GM19099 (cell line): Measurements from ENCODE around the gene PCDH9.

ENCODE experiments used
- POLR2A ChIP-seq: IDR thresholded peaks from 3 replicates; pipeline ENCODE4 v1.6.1; 2011; ENCODE audit warnings: low read depth; ENCODE audit not compliant: insufficient read length; ENCODE audit errors: extremely low read depth

The PCDH9 gene

GRCh38 chr13:66312312-66313087 lies 917.6 kb downstream of the PCDH9 start:
- TF ChIP-seq POLR2A: no peak

DNA sequence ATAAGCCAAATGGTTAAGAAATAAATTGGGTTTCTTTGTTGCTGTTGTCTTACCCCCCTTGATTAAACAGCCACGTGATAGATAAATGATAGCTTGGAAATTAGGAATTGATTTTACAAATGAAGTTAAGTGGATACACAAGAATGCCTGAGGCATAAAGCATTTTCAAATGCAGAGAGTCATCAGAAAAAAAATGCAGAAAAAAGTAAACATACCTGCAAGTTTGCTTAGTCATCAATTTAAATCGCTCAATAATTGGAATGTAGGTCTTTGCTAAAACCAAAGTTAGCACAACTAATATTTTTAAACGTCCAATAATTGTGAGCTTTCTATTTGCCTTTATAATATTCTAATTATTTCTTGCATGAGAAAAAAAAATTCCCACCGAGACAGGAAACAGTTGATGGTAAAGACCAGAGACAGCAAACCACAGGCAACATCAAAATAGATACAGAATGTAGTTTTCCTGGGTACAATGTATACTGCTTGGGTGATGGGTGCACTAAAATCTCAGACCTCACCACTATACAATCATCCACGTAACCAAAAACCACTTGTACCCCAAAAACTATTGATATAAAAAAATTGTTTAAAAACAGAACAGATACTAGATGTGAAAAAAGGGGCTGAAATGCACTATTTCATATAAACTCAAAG lies 924.0 kb downstream of the PCDH9 start:
- no peak for TF ChIP-seq POLR2A

DNA sequence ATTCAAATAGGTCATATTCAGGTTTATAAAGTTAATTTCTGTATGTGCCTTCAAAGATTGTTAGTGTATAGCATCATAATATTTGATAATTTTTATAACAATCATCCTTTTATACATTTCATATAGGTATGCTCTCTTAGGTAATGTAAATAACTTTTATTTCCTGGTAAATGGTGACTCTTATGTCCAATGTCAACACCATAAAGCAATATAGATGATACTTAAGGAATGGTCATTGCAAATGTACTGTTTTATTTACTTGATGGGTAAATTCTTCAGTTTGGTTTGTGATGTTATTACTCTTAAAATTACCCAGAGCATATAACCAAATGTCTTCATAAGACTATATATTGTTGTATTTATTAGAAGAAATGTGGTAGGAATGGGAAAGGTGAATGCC lies 928.7 kb downstream of the PCDH9 start:
- TF ChIP-seq POLR2A: no peak

DNA sequence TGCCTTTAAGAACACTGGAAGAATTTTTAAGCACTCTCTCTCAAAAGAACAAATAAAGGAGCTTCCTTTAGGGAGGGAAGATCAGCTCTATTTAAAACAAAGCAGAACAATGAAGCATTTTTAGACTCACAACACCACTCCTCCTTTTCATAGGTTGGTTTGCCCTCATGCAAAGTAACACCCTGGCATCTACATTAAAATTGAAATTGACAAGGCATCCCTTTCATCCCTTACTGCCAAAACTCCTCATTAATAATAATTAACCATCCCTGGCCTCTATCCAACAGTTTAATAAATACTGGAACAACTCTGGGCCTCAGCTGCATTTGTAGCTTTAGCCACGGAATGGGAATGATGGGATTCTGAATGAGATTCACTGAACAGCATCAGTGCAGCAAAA lies 929.1 kb downstream of the PCDH9 start:
- TF ChIP-seq POLR2A: no peak

DNA sequence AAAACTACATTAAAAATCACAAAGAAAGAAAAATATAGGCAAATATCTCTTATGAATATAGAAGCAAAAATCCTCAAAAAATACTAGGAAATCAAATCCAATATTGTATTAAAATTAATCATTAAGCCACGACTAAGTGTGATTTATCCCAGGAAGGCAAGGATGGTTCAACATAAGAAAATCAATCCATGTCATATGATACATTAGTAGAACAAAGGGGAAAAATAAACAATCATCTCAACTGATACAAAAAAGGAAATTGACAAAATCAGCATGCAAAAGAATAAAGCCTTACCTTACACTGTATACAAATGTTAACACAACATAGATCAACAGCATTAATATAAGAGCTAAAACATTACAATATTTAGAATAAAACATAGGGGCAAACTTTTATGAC lies 933.3 kb downstream of the PCDH9 start:
- no peak for TF ChIP-seq POLR2A

DNA sequence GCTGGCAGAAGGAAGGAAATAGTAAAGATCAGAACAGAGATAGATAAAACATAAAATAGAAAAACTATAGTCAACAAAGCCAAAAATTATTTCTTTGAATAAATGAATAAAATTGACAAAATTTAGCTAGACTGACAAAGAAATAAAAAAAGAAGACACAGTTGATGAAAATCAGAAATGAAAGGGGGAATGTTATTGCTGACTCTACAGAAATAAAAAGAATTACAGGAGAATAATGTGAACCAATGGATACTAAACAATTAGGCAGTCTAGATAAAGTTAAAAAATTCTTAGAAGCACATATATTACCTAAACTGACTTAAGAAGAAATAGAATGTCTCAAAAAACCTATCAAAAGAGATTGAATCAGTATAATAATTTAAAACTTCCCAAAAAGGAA lies 933.8 kb downstream of the PCDH9 start:
- TF ChIP-seq POLR2A: no peak

DNA sequence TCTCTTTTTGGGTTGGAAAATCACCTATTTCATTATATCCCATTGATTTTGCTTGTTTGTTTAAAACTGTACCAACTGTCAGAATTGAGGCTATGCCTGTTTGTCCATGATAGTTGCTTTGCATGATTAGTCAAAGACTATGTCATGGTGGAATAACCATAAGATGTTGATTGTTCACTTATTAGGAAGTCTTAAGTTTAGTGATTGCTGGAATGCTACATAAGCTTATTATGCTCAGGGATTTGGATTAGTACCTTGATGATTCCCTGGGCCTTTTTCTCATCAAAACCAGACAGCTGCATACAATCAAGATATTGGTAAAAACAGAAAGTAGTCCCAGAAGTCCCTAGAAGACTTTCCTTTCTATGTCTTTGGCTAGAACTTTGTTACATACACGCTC lies 954.7 kb downstream of the PCDH9 start:
- TF ChIP-seq POLR2A: no peak

DNA sequence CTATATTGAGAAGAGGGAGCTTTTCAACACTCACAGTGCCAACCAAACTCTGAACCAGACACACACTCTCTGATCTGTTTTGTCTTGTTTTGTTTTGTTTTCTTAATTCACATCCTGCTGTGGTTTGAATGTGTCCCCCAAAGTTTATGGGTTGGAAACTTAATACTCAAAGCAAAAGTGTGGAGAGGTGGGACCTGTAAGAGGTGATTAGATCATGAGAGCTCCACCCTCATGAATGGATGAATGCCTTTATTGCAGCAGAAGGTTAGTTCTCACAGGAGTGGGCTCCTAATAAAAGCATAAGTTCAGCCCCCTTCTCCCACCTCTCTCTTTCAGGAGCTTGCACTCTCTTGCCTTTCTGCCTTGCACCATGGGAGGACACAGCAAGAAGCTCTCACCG lies 957.1 kb downstream of the PCDH9 start:
- TF ChIP-seq POLR2A: no peak

DNA sequence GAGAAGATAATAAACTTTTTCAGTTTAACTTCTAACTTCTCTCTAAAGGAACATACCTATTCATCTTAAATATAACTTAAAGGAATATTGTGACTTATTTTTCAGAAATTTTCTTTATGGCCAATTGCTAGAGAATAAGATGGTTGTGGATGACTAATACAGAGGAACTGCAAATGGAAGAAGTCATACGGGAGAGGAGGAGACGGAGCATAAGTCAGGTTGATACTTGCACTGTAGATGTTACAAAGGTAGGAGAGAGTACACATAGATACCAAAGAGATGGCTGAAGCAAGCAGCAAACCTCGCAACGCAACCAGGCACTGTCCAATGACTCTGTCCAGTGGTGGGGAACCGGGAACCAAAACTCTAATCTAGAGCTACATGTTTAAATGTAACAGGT lies 963.4 kb downstream of the PCDH9 start:
- no peak for TF ChIP-seq POLR2A

DNA sequence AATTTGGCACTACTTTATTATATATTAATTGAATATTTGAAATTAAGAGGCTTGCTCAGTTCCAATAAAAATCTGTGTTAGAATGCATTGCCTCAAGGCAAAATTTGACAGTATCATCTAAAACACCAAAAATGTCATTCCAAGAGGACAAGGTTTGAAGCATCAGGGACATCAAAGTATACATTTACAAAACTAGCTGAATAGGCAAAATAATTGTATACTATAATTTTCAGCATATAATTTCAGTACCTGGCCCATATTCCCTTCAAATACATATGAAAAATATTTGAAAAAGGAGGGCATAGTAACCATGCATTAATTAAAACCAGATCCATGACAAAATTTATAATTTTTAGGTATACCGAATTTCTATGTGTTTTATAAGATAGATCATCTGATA lies 963.8 kb downstream of the PCDH9 start:
- no peak for TF ChIP-seq POLR2A

- TF ChIP-seq POLR2A: no peak
Measured at GRCh38 chr13:66265371-66265770, 964.8 kb downstream of the PCDH9 start.

GRCh38 chr13:66264971-66265370 lies 965.2 kb downstream of the PCDH9 start:
- TF ChIP-seq POLR2A: no peak

GRCh38 chr13:66262330-66262729 lies 967.8 kb downstream of the PCDH9 start:
- no peak for TF ChIP-seq POLR2A
